ENCODE results near the gene MEIOB. TPM values are rescaled to one million over a fixed set of nuclear protein-coding genes. Genes with fewer than 3 reads are reported as not detected.

The MEIOB gene
- total RNA-seq, 4 donors from 2014 or later = 0.76 TPM; not detected in 3

DNA sequence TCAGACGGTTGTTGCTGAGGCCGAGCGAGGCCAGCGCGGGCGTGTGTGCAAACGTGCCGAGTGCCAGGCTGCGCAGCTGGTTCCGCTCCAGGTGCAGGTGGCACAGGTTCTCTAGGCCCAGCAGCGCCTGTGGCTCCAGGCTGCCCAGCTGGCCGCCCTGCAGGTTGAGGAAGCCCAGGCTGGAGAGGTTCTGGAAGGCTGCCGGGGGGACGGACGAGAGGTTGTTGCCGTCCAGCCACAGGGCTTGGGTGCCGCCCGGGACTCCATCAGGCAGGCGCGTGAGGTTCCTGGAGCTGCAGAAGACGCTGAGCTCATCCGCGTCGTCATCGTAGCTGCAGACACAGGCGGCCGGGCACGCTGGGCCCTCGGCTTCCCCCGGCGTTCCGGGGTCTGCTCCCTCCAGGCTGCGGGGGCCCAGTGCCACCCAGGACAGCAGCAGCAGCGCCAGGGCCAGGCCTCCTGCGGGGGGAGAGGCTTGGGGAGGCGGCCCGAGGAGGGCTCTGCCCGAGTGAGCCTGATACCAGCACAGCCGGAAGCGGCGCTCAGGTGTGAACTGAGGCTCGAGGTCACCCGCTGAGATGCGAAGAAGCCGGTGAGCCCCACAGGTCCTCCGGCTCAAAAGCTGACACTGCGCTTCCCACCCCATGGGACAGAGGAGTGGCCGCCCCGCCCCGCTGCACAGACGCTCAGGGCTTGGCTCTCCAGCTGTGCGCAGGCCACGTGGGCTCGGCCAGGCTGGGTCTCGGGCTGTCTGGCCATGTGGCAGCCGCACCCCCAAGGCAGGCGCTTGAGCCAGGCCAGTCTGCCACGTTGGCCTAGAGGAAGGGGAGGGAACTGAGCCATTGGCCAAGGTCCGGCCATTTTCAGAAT lies 79.8 kb downstream of the MEIOB start:
- WGBS, 2 donors = 75 to 95% methylated on average over 2 to 4 of the region's 59 CpGs
- Histone ChIP-seq H3K27ac (no peak overlapping the region), H3K4me1 (peaks cover 7 to 39% (median 9%) of the 10 kb centered on the region in 3 donors), H3K4me3 (no peak overlapping the region), H3K27me3 (no peaks in the 10 kb centered on the region), H3K9me3 (no peaks in the 10 kb centered on the region), H3K36me3 (peaks cover 0 to 55% (median 8%) of the 10 kb centered on the region in 3 donors)
- TF ChIP-seq POLR2A (IDR thresholded peaks at IDR 0.05) = no peak
- TF ChIP-seq, protein P1, sequence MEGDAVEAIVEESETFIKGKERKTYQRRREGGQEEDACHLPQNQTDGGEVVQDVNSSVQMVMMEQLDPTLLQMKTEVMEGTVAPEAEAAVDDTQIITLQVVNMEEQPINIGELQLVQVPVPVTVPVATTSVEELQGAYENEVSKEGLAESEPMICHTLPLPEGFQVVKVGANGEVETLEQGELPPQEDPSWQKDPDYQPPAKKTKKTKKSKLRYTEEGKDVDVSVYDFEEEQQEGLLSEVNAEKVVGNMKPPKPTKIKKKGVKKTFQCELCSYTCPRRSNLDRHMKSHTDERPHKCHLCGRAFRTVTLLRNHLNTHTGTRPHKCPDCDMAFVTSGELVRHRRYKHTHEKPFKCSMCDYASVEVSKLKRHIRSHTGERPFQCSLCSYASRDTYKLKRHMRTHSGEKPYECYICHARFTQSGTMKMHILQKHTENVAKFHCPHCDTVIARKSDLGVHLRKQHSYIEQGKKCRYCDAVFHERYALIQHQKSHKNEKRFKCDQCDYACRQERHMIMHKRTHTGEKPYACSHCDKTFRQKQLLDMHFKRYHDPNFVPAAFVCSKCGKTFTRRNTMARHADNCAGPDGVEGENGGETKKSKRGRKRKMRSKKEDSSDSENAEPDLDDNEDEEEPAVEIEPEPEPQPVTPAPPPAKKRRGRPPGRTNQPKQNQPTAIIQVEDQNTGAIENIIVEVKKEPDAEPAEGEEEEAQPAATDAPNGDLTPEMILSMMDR (IDR thresholded peaks at IDR 0.05) = no peak
- no peak for DNase-seq
- intact Hi-C loops (cut with DNase I) = no loop called here

DNA sequence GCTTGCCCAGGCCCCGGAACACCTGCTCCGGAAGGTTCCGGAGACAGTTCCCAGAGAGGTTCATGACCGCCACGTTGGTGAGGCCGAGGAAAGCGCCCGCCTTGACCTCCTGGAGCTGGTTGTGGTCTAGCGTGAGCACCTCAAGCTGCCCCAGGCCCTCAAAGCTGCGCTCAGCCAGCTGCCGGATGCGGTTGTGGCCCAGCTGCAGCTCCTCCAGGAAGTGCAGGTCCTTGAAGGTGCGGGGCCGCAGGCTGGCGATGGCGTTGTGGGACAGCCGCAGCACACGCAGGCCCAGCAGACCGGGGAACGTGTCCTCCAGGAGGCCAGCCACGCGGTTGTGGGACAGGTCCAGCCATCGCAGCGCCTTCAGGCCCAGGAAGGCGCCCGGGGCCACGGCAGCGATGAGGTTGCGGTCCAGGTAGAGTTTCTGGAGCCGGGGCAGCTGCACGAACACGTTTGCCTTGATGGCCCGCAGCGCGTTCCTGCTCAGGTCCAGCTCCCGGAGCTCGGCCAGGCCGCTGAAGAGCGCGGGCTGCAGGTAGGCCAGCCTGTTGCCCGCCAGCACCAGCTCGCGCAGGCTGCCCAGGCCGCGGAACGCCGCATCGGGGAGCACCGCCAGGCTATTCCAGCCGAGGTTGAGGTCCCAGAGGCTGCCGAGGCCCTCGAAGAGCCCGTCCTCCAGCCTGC lies 80.6 kb downstream of the MEIOB start:
- Histone ChIP-seq H3K9me3 (no peaks in the 10 kb centered on the region), H3K27me3 (no peaks in the 10 kb centered on the region), H3K36me3 (peaks cover 0 to 63% (median 8%) of the 10 kb centered on the region in 3 donors), H3K27ac (no peak overlapping the region), H3K4me1 (peaks cover 7 to 42% (median 9%) of the 10 kb centered on the region in 3 donors), H3K4me3 (no peak overlapping the region)
- WGBS, 2 donors = 100% methylated on average over 6 of the region's 53 CpGs; no CpG with 5 or more reads in 1 of the 2 donors
- DNase-seq = no peak
- intact Hi-C loops (cut with DNase I) = no loop called here
- TF ChIP-seq, protein P1 (IDR thresholded peaks at IDR 0.05) = no peak
- TF ChIP-seq POLR2A (IDR thresholded peaks at IDR 0.05) = no peak

DNA sequence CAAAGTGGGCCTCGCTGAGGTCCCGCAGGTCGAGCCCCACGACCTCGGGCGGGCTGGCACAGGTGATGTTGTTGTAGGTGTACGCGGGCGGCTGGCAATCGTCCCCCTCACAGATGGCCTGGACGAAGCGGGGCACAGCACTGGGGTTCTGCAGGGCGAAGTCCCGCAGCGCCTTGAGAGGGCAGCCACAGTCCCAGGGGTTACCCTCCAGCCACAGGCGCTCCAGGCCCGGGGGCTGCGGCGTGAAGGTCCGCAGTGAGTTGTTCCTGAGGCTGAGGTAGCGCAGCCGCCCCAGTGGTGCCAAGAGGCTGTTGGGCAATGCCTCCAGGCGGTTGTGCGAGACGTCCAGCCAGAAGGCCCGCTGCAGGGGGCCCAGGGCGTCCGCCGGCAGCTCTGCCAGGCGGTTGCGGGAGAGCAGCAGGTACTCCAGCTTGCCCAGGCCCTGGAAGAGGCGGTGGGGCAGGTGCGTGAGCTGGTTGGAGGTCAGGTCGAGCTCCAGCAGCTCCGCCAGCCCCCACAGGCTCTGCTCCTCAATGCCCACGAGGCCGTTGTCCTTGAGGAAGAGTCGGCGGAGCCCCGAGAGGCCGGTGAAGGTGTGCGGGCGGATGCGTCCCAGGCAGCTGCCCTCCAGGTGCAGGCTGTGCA lies 81.2 kb downstream of the MEIOB start:
- Histone ChIP-seq H3K36me3 (peaks cover 0 to 69% (median 8%) of the 10 kb centered on the region in 3 donors), H3K4me1 (peaks cover 7 to 49% (median 9%) of the 10 kb centered on the region in 3 donors), H3K27me3 (no peaks in the 10 kb centered on the region), H3K9me3 (no peaks in the 10 kb centered on the region), H3K4me3 (no peak overlapping the region), H3K27ac (no peak overlapping the region)
- no peak for TF ChIP-seq POLR2A (IDR thresholded peaks at IDR 0.05)
- TF ChIP-seq, protein P1 (IDR thresholded peaks at IDR 0.05) = no peak
- intact Hi-C loops (cut with DNase I) = no loop called here
- DNase-seq = no peak
- 93% methylated on average over 10 of the region's 44 CpGs; no CpG with 5 or more reads in 1 of the 2 donors for WGBS, 2 donors

DNA sequence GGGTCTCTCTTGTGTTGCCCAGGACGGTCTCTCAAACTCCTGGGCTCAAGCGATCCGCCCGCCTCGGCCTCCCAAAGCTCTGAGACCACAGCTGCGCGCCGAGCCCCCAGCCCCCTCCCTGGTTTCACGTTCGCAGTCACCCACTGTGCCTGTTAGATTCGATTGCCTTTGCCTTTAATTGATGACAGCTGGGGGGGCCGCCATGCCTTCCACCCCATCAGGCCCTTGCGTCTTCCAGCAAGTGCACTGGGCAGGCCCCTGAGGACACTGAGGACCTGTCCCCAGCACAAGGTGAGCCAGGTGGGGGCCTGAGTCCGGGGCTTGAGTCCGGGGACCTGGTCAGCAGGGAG lies 81.7 kb downstream of the MEIOB start:
- Histone ChIP-seq H3K27me3 (no peaks in the 10 kb centered on the region), H3K36me3 (peaks cover 0 to 74% (median 8%) of the 10 kb centered on the region in 3 donors), H3K27ac (no peak overlapping the region), H3K4me1 (peaks cover 7 to 54% (median 10%) of the 10 kb centered on the region in 3 donors), H3K4me3 (no peak overlapping the region), H3K9me3 (no peaks in the 10 kb centered on the region)
- intact Hi-C loops (cut with DNase I) = no loop called here
- no peak for TF ChIP-seq POLR2A (IDR thresholded peaks at IDR 0.05)
- TF ChIP-seq, protein P1 (IDR thresholded peaks at IDR 0.05) = no peak
- DNase-seq = no peak
- WGBS, 2 donors = 100% methylated on average over 3 of the region's 15 CpGs; no CpG with 5 or more reads in 1 of the 2 donors

Data from esophagus squamous epithelium (tissue), 5 donors.